Neuronal stem cell (in vitro differentiated cells): ENCODE results near the gene PRXL2B.
"Not testable (repeated sequence)": the region's sequence is repeated elsewhere in the genome, so short reads cannot be mapped to it uniquely, and the experiment has no call there.

Experiments
- DNase-seq: peaks from one replicate; pipeline ENCODE4 v3.0.0-alpha.2; 2013; ENCODE audit warnings: low spot score
- H2AFZ ChIP-seq: one replicate; pipeline ENCODE4 v1.6.1; 2013; ENCODE audit warnings: mild to moderate bottlenecking, low read length, inconsistent platforms
- H2AK5ac ChIP-seq: 2 replicates; pipeline ENCODE4 v1.6.1; 2013; ENCODE audit warnings: low read depth, mild to moderate bottlenecking, inconsistent platforms, low read length, moderate library complexity, mixed read lengths
- H2BK120ac ChIP-seq: 2 replicates; pipeline ENCODE4 v1.6.1; 2013; ENCODE audit warnings: low read depth, mild to moderate bottlenecking, inconsistent platforms, low read length, moderate library complexity, mixed read lengths
- H2BK12ac ChIP-seq: one replicate; pipeline ENCODE4 v1.6.1; 2013; ENCODE audit warnings: low read length, inconsistent platforms
- H2BK15ac ChIP-seq: 2 replicates; pipeline ENCODE4 v1.6.1; 2013; ENCODE audit warnings: mild to moderate bottlenecking, low read length, inconsistent platforms, mixed read lengths
- H2BK5ac ChIP-seq: one replicate; pipeline ENCODE4 v1.6.1; 2013; ENCODE audit warnings: inconsistent platforms, mild to moderate bottlenecking, low read length, moderate library complexity
- H3K14ac ChIP-seq: one replicate; pipeline ENCODE4 v1.6.1; 2013; ENCODE audit warnings: low read length, inconsistent platforms
- H3K18ac ChIP-seq: 2 replicates; pipeline ENCODE4 v1.6.1; 2013; ENCODE audit warnings: low read length, inconsistent platforms
- H3K23ac ChIP-seq: 2 replicates; pipeline ENCODE4 v1.6.1; 2013; ENCODE audit warnings: low read depth, mild to moderate bottlenecking, mixed read lengths, low read length, inconsistent platforms; ENCODE audit not compliant: poor library complexity
- H3K27ac ChIP-seq: replicated peaks from 3 replicates; pipeline ENCODE4 v1.5.1; 2013; ENCODE audit warnings: low read length, inconsistent platforms
- H3K27me3 ChIP-seq, 3 experiments: 2 replicates each; pipeline ENCODE4 v1.6.1; 2013; ENCODE audit warnings: low read length in 3 of 3, mild to moderate bottlenecking in 2 of 3, inconsistent platforms in 1 of 3, low read depth in 1 of 3, mixed read lengths in 1 of 3, moderate library complexity in 1 of 3; ENCODE audit not compliant: control insufficient read depth in 3 of 3, insufficient read depth in 3 of 3
- H3K36me3 ChIP-seq, 2 donors: replicated peaks in 1 of 2; 2 replicates each; pipeline ENCODE4 v1.6.1; 2013; ENCODE audit warnings: low read length in 2 of 2; ENCODE audit not compliant: control insufficient read depth in 2 of 2, insufficient read depth in 2 of 2
- H3K4ac ChIP-seq: 2 replicates; pipeline ENCODE4 v1.6.1; 2013; ENCODE audit warnings: inconsistent platforms, mild to moderate bottlenecking, low read length, moderate library complexity
- H3K4me1 ChIP-seq, 2 donors: 1 replicate in 1 of 2; 2 replicates in 1 of 2; pipeline ENCODE4 v1.6.1; 2013; ENCODE audit warnings: low read length in 2 of 2, low read depth in 1 of 2; ENCODE audit not compliant: control insufficient read depth in 2 of 2, insufficient read depth in 1 of 2
- H3K4me2 ChIP-seq: one replicate; pipeline ENCODE4 v1.6.1; 2013; ENCODE audit warnings: mild to moderate bottlenecking, low read length, inconsistent platforms; ENCODE audit not compliant: insufficient read depth, poor library complexity, severe bottlenecking
- H3K4me3 ChIP-seq, 2 donors: 2 replicates each; pipeline ENCODE4 v1.5.1; 2013; ENCODE audit warnings: low read length in 2 of 2, mild to moderate bottlenecking in 2 of 2, inconsistent platforms in 1 of 2, moderate library complexity in 1 of 2
- H3K79me1 ChIP-seq: one replicate; pipeline ENCODE4 v1.6.1; 2013; ENCODE audit warnings: low read depth, mild to moderate bottlenecking, inconsistent platforms, low read length, moderate library complexity
- H3K9ac ChIP-seq: one replicate; pipeline ENCODE4 v1.6.1; 2013; ENCODE audit warnings: mild to moderate bottlenecking, low read depth, low read length, inconsistent platforms; ENCODE audit not compliant: poor library complexity
- H3K9me3 ChIP-seq, 2 donors: replicated peaks in 1 of 2; 2 replicates each; pipeline versions ENCODE3 to v1.6.1; 2013; ENCODE audit warnings: low read length in 2 of 2, mild to moderate bottlenecking in 2 of 2, inconsistent platforms in 1 of 2, low read depth in 1 of 2, mixed read lengths in 1 of 2, moderate library complexity in 1 of 2; ENCODE audit not compliant: control insufficient read depth in 2 of 2, insufficient read depth in 1 of 2
- H4K8ac ChIP-seq: one replicate; pipeline ENCODE4 v1.6.1; 2013; ENCODE audit warnings: low read depth, mild to moderate bottlenecking, inconsistent platforms, low read length, moderate library complexity
- H4K91ac ChIP-seq: one replicate; pipeline ENCODE4 v1.6.1; 2013; ENCODE audit warnings: low read length, low read depth, mild to moderate bottlenecking, inconsistent platforms; ENCODE audit not compliant: poor library complexity
- WGBS, 2 donors: extraction: QIAGEN DNeasy Blood & Tissue Kit; methylation state at CpG; one replicate each; pipeline ENCODE4 v1.1.7; 2013; ENCODE audit warnings: missing lambda C conversion rate in 2 of 2, mixed read lengths in 1 of 2; ENCODE audit not compliant: insufficient read length in 2 of 2, insufficient replicate concordance in 1 of 2; ENCODE audit errors: extremely low coverage in 2 of 2; 5-methylcytosine and 5-hydroxymethylcytosine counted together

The PRXL2B gene

GRCh38 chr1:2547210-2548067 lies 39.1 kb upstream of the PRXL2B start:
- peak overlapping the region; percentile 39 to 91 for H3K4me3 ChIP-seq
- peaks cover 46 to 64% of the 10 kb centered on the region in 2 donors for H3K4me1 ChIP-seq
- H3K27me3 ChIP-seq, result peaks cover 0 to 4% (median 0%) of the 10 kb centered on the region in 3 experiments

GRCh38 chr1:2548068-2548589 lies 38.4 kb upstream of the PRXL2B start:
- Histone ChIP-seq H2AK5ac (peak overlapping the region; percentile 100), H3K9me3 (no peaks in the 10 kb centered on the region), H3K4ac (peak overlapping the region; percentile 97), H3K4me1 (peaks cover 39 to 57% of the 10 kb centered on the region in 2 donors), H3K18ac (peak overlapping the region; percentile 99), H3K9ac (peak overlapping the region; percentile 98), H4K91ac (no peak overlapping the region), H3K79me1 (peaks cover 13% of the 10 kb centered on the region), H2BK12ac (peak overlapping the region; percentile 24), H2BK15ac (no peak overlapping the region), H3K4me2 (peak overlapping the region; percentile 94), H2BK5ac (peak overlapping the region; percentile 100), H2BK120ac (no peak overlapping the region), H4K8ac (no peak overlapping the region), H3K4me3 (peak overlapping the region in 1 of 2 donors; percentile 91), H3K36me3 (no peaks in the 10 kb centered on the region), H3K27ac (peak overlapping the region; percentile 90), H3K23ac (peak overlapping the region; percentile 92), H2AFZ (peak overlapping the region; percentile 86), H3K27me3 (no peaks in the 10 kb centered on the region), H3K14ac (peak overlapping the region; percentile 89)
- whole genome bisulfite sequencing, 2 donors, result no CpG with 5 or more reads among the region's 17 CpGs
- DNase-seq, result peak; percentile 76

More at GRCh38 chr1:2547210-2548067, 39.1 kb upstream of the PRXL2B start:
- H3K79me1 ChIP-seq, result peaks cover 13% of the 10 kb centered on the region
- WGBS, 2 donors, result no CpG with 5 or more reads among the region's 27 CpGs
- no peak overlapping the region for H4K8ac ChIP-seq
- peak overlapping the region; percentile 77 for H2AFZ ChIP-seq
- no peaks in the 10 kb centered on the region for H3K9me3 ChIP-seq
- H3K9ac ChIP-seq, result peak overlapping the region; percentile 98
- peak overlapping the region; percentile 85 for H3K14ac ChIP-seq
- H2AK5ac ChIP-seq, result peak overlapping the region; percentile 100
- no peak overlapping the region for H4K91ac ChIP-seq
- peak overlapping the region; percentile 97 for H3K23ac ChIP-seq
- H2BK12ac ChIP-seq, result peak overlapping the region; percentile 58
- DNase-seq, result no peak
- H3K4me2 ChIP-seq, result peak overlapping the region; percentile 94
- H3K36me3 ChIP-seq, result no peaks in the 10 kb centered on the region
- H2BK15ac ChIP-seq, result no peak overlapping the region
- H3K27ac ChIP-seq, result peak overlapping the region; percentile 90
- peak overlapping the region; percentile 94 for H2BK120ac ChIP-seq
- peak overlapping the region; percentile 99 for H3K18ac ChIP-seq
- peak overlapping the region; percentile 100 for H2BK5ac ChIP-seq
- peak overlapping the region; percentile 76 for H3K4ac ChIP-seq

GRCh38 chr1:2549367-2550029 lies 37.1 kb upstream of the PRXL2B start:
- H3K14ac ChIP-seq, result not testable (repeated sequence)

More at GRCh38 chr1:2549367-2550029, 37.1 kb upstream of the PRXL2B start:
- Histone ChIP-seq H3K9ac (peak overlapping the region; percentile 44), H3K4me1 (peaks cover 25 to 43% of the 10 kb centered on the region in 2 donors), H2AFZ (peak overlapping the region; percentile 86), H2AK5ac (peak overlapping the region; percentile 96), H3K4ac (peak overlapping the region; percentile 84), H3K18ac (peak overlapping the region; percentile 84), H3K27ac (peak overlapping the region; percentile 90), H3K79me1 (peaks cover 13% of the 10 kb centered on the region), H2BK120ac (peak overlapping the region; percentile 72), H2BK12ac (peak overlapping the region; percentile 93)
- H3K36me3 ChIP-seq, H3K4me2 ChIP-seq, H2BK15ac ChIP-seq, H3K23ac ChIP-seq, H4K91ac ChIP-seq, H3K27me3 ChIP-seq, H4K8ac ChIP-seq, H2BK5ac ChIP-seq, H3K9me3 ChIP-seq, H3K4me3 ChIP-seq, DNase-seq: not testable (repeated sequence)
- WGBS, 2 donors, result no CpG with 5 or more reads among the region's 28 CpGs
